ENCODE measurements around the gene SLC25A40. TPM values are rescaled to one million over a fixed set of nuclear protein-coding genes. Genes with fewer than 3 reads are reported as not detected.
"Not testable (repeated sequence)": the region's sequence is repeated elsewhere in the genome, so short reads cannot be mapped to it uniquely, and the experiment has no call there.

The SLC25A40 gene
- polyA plus RNA-seq (2013, experiment 1 of 2) = 9.6 TPM
- polyA plus RNA-seq (2013, experiment 2 of 2) = 10.2 TPM

GRCh38 chr7:87876040-87876868 lies at the start of gene SLC25A40, which contains the start of gene DBF4:
SLC25A40 (minus strand) TSS chr7:87876360; CDS start chr7:87858727, 17,633 bp downstream.
DBF4 (plus strand) TSS chr7:87876493; CDS start chr7:87876733, 240 bp downstream.
- H3K4me1 ChIP-seq (ENCODE audit: control insufficient read depth, insufficient read depth, low read depth, low read length) = peaks cover 1% of the 10 kb centered on the region
- DNase-seq = peak; percentile 95
- H4K91ac ChIP-seq (ENCODE audit: low read length) = peak within 1 kb of the TSS; percentile 39
- H3K79me1 ChIP-seq (replicated peaks; ENCODE audit: low read length, poor library complexity, severe bottlenecking) = peaks cover 4% of the 10 kb centered on the region
- H2AFZ ChIP-seq (ENCODE audit: low read depth, low read length) = peak within 1 kb of the TSS; percentile 99
- H2AK5ac ChIP-seq (ENCODE audit: low read length, severe bottlenecking) = no peak within 1 kb of the TSS
- peak within 1 kb of the TSS in 1 of 2 experiments; percentile 26 for H3K14ac ChIP-seq (ENCODE audit: low read length in 2 of 2)
- H4K8ac ChIP-seq (ENCODE audit: low read length) = peak within 1 kb of the TSS; percentile 63
- H3K9ac ChIP-seq (ENCODE audit: low read length) = peak within 1 kb of the TSS; percentile 96
- peak within 1 kb of the TSS; percentile 68 for H3K4me2 ChIP-seq (ENCODE audit: low read length, poor library complexity, severe bottlenecking)
- under 1% methylated on average over 81 of the region's 84 CpGs for WGBS
- H3K4me3 ChIP-seq (ENCODE audit: insufficient read depth in 1 of 2, low read depth in 1 of 2, low read length in 2 of 2) = peak within 1 kb of the TSS; percentile 90
- H2BK5ac ChIP-seq (ENCODE audit: low read depth, low read length, poor library complexity, severe bottlenecking) = no peak within 1 kb of the TSS
- peak within 1 kb of the TSS in 1 of 2 experiments; percentile 23 for H3K23ac ChIP-seq (ENCODE audit: low read length in 2 of 2)
- peak within 1 kb of the TSS in 1 of 2 experiments; percentile 47 for H3K4ac ChIP-seq (ENCODE audit: low read depth in 1 of 2, low read length in 2 of 2)
- H3K27me3 ChIP-seq (ENCODE audit: control insufficient read depth in 1 of 2, insufficient read depth in 1 of 2, low read length in 2 of 2) = no peaks in the 10 kb centered on the region
- peak within 1 kb of the TSS; percentile 88 to 89 for H3K18ac ChIP-seq (ENCODE audit: low read depth in 1 of 2, low read length in 2 of 2)
- H3K27ac ChIP-seq (ENCODE audit: low read length, poor library complexity, severe bottlenecking) = peak within 1 kb of the TSS; percentile 73
- peak within 1 kb of the TSS in 1 of 2 experiments; percentile 42 for H2BK12ac ChIP-seq (ENCODE audit: low read length in 2 of 2)
- peak within 1 kb of the TSS; percentile 52 for H2BK120ac ChIP-seq (ENCODE audit: low read depth, low read length)
- H3K36me3 ChIP-seq (ENCODE audit: control insufficient read depth in 1 of 2, insufficient read depth in 2 of 2, low read depth in 1 of 2, low read length in 2 of 2) = no peaks in the 10 kb centered on the region
- H2BK15ac ChIP-seq (ENCODE audit: low read depth, poor library complexity, severe bottlenecking) = peak within 1 kb of the TSS; percentile 67
- H3K9me3 ChIP-seq (ENCODE audit: control insufficient read depth, low read length) = peaks cover 8% of the 10 kb centered on the region

- H2BK12ac ChIP-seq (ENCODE audit: low read length in 2 of 2); H3K27me3 ChIP-seq (ENCODE audit: control insufficient read depth in 1 of 2, insufficient read depth in 1 of 2, low read length in 2 of 2); H2BK120ac ChIP-seq (ENCODE audit: low read depth, low read length); H3K23ac ChIP-seq (ENCODE audit: low read length in 2 of 2); H3K4me2 ChIP-seq (ENCODE audit: low read length, poor library complexity, severe bottlenecking); H2AK5ac ChIP-seq (ENCODE audit: low read length, severe bottlenecking); H3K4me1 ChIP-seq (ENCODE audit: control insufficient read depth, insufficient read depth, low read depth, low read length); DNase-seq; H4K8ac ChIP-seq (ENCODE audit: low read length); H4K91ac ChIP-seq (ENCODE audit: low read length); H3K79me1 ChIP-seq (replicated peaks; ENCODE audit: low read length, poor library complexity, severe bottlenecking); H2BK15ac ChIP-seq (ENCODE audit: low read depth, poor library complexity, severe bottlenecking); H3K36me3 ChIP-seq (ENCODE audit: control insufficient read depth in 1 of 2, insufficient read depth in 2 of 2, low read depth in 1 of 2, low read length in 2 of 2); H2BK5ac ChIP-seq (ENCODE audit: low read depth, low read length, poor library complexity, severe bottlenecking); H3K18ac ChIP-seq (ENCODE audit: low read depth in 1 of 2, low read length in 2 of 2); H3K27ac ChIP-seq (ENCODE audit: low read length, poor library complexity, severe bottlenecking); H3K9ac ChIP-seq (ENCODE audit: low read length); H3K4me3 ChIP-seq (ENCODE audit: insufficient read depth in 1 of 2, low read depth in 1 of 2, low read length in 2 of 2); H3K4ac ChIP-seq (ENCODE audit: low read depth in 1 of 2, low read length in 2 of 2); H3K9me3 ChIP-seq (ENCODE audit: control insufficient read depth, low read length); H2AFZ ChIP-seq (ENCODE audit: low read depth, low read length); H3K14ac ChIP-seq (ENCODE audit: low read length in 2 of 2): not testable (repeated sequence)
- 91% methylated on average over 8 of the region's 8 CpGs for WGBS
Measured at GRCh38 chr7:87922759-87923395, 46.7 kb upstream of the SLC25A40 start.

DNA sequence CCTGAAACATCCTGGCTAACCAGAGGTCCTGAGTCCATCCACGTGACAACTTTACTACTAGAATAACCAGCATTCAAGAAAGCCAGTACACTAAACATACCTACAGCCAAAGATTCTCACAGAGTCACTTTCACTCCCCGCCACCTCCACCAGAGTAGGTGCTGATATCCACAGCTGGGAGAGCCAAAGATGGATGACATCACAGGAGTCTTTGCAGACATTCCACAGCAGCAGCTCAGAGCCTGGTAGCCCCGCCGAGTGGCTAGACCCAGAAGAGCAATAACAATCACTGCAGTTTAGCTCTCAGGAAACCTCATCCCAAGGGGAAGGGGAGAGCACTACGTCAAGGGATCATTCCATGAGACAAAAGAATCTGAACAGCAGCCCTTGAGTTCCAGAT lies 44.4 kb upstream of the SLC25A40 start:
- Histone ChIP-seq H3K4me3 (ENCODE audit: insufficient read depth in 1 of 2, low read depth in 1 of 2, low read length in 2 of 2) (no peak overlapping the region), H3K79me1 (replicated peaks; ENCODE audit: low read length, poor library complexity, severe bottlenecking) (no peaks in the 10 kb centered on the region), H2BK120ac (ENCODE audit: low read depth, low read length) (no peak overlapping the region), H3K18ac (ENCODE audit: low read depth in 1 of 2, low read length in 2 of 2) (no peak overlapping the region), H2BK12ac (ENCODE audit: low read length in 2 of 2) (no peak overlapping the region), H3K36me3 (ENCODE audit: control insufficient read depth in 1 of 2, insufficient read depth in 2 of 2, low read depth in 1 of 2, low read length in 2 of 2) (no peaks in the 10 kb centered on the region), H4K91ac (ENCODE audit: low read length) (no peak overlapping the region), H3K9ac (ENCODE audit: low read length) (no peak overlapping the region), H3K23ac (ENCODE audit: low read length in 2 of 2) (no peak overlapping the region), H2BK5ac (ENCODE audit: low read depth, low read length, poor library complexity, severe bottlenecking) (no peak overlapping the region), H3K4me2 (ENCODE audit: low read length, poor library complexity, severe bottlenecking) (no peak overlapping the region), H3K9me3 (ENCODE audit: control insufficient read depth, low read length) (no peaks in the 10 kb centered on the region), H4K8ac (ENCODE audit: low read length) (no peak overlapping the region), H3K4me1 (ENCODE audit: control insufficient read depth, insufficient read depth, low read depth, low read length) (no peaks in the 10 kb centered on the region), H3K27ac (ENCODE audit: low read length, poor library complexity, severe bottlenecking) (no peak overlapping the region), H3K4ac (ENCODE audit: low read depth in 1 of 2, low read length in 2 of 2) (no peak overlapping the region), H2AFZ (ENCODE audit: low read depth, low read length) (no peak overlapping the region), H2AK5ac (ENCODE audit: low read length, severe bottlenecking) (no peak overlapping the region), H3K27me3 (ENCODE audit: control insufficient read depth in 1 of 2, insufficient read depth in 1 of 2, low read length in 2 of 2) (no peaks in the 10 kb centered on the region), H2BK15ac (ENCODE audit: low read depth, poor library complexity, severe bottlenecking) (no peak overlapping the region), H3K14ac (ENCODE audit: low read length in 2 of 2) (no peak overlapping the region)
- no peak for DNase-seq
- 88% methylated on average over 4 of the region's 5 CpGs for WGBS

DNA sequence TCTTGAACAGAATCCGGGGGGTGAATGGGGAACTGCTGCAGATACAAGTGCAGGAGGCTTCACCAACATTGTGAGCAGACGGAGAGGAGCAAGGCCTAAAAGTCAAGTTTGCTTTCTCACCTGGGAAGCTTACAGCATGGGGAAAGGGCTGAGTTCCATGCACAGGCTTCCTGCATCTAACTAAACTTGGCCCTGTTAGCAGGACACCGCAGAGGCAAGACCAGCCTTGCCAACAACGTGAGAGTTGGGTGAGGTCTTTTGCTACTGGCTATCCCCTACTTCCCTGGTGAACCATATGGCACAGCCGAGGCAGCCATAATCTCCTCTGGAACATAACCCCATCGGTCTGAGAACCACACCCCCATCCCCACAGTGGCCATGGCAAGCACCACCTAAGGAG lies 43.7 kb upstream of the SLC25A40 start:
- no peak overlapping the region for H2BK120ac ChIP-seq (ENCODE audit: low read depth, low read length)
- H2BK15ac ChIP-seq (ENCODE audit: low read depth, poor library complexity, severe bottlenecking) = no peak overlapping the region
- no peak overlapping the region for H4K8ac ChIP-seq (ENCODE audit: low read length)
- H3K4me1 ChIP-seq (ENCODE audit: control insufficient read depth, insufficient read depth, low read depth, low read length) = no peaks in the 10 kb centered on the region
- H3K23ac ChIP-seq (ENCODE audit: low read length in 2 of 2) = no peak overlapping the region
- H3K27ac ChIP-seq (ENCODE audit: low read length, poor library complexity, severe bottlenecking) = no peak overlapping the region
- no peak overlapping the region for H3K4me2 ChIP-seq (ENCODE audit: low read length, poor library complexity, severe bottlenecking)
- no peak overlapping the region for H2AFZ ChIP-seq (ENCODE audit: low read depth, low read length)
- no peaks in the 10 kb centered on the region for H3K27me3 ChIP-seq (ENCODE audit: control insufficient read depth in 1 of 2, insufficient read depth in 1 of 2, low read length in 2 of 2)
- H3K14ac ChIP-seq (ENCODE audit: low read length in 2 of 2) = no peak overlapping the region
- H3K4me3 ChIP-seq (ENCODE audit: insufficient read depth in 1 of 2, low read depth in 1 of 2, low read length in 2 of 2) = no peak overlapping the region
- no peaks in the 10 kb centered on the region for H3K79me1 ChIP-seq (replicated peaks; ENCODE audit: low read length, poor library complexity, severe bottlenecking)
- 89% methylated on average over 6 of the region's 6 CpGs for WGBS
- no peak overlapping the region for H3K18ac ChIP-seq (ENCODE audit: low read depth in 1 of 2, low read length in 2 of 2)
- H2BK5ac ChIP-seq (ENCODE audit: low read depth, low read length, poor library complexity, severe bottlenecking) = no peak overlapping the region
- H3K9me3 ChIP-seq (ENCODE audit: control insufficient read depth, low read length) = no peaks in the 10 kb centered on the region
- no peak overlapping the region for H3K9ac ChIP-seq (ENCODE audit: low read length)
- no peaks in the 10 kb centered on the region for H3K36me3 ChIP-seq (ENCODE audit: control insufficient read depth in 1 of 2, insufficient read depth in 2 of 2, low read depth in 1 of 2, low read length in 2 of 2)
- no peak overlapping the region for H2BK12ac ChIP-seq (ENCODE audit: low read length in 2 of 2)
- no peak overlapping the region for H2AK5ac ChIP-seq (ENCODE audit: low read length, severe bottlenecking)
- no peak overlapping the region for H4K91ac ChIP-seq (ENCODE audit: low read length)
- no peak overlapping the region for H3K4ac ChIP-seq (ENCODE audit: low read depth in 1 of 2, low read length in 2 of 2)
- no peak for DNase-seq

Data from mesenchymal stem cell (in vitro differentiated cells and primary cell).